ENCODE measurements around the gene CPA2.
"Not testable (repeated sequence)": the region's sequence is repeated elsewhere in the genome, so short reads cannot be mapped to it uniquely, and the experiment has no call there.

Gene CPA2

GRCh38 chr7:130224210-130224609 is 42.5 kb upstream of the CPA2 start:
- Mint-ChIP-seq H3K4me1 (peaks cover 30% of the 10 kb centered on the region), H3K9me3 (peaks cover 6% of the 10 kb centered on the region), H3K36me3 (ENCODE audit: low read depth) (no peaks in the 10 kb centered on the region), H3K27ac (peak overlapping the region in 2 of 3 experiments; percentile 57 to 79), H3K27me3 (ENCODE audit: low read depth) (peaks cover 3% of the 10 kb centered on the region), H3K4me3 (no peak overlapping the region)
- no peak for TF ChIP-seq CTCF (IDR thresholded peaks at IDR 0.05; ENCODE audit: unreplicated experiment in 3 of 3)

- Mint-ChIP-seq H3K4me1 (peaks cover 31% of the 10 kb centered on the region), H3K27ac (peak overlapping the region in 1 of 3 experiments; percentile 58)
- H3K4me3 Mint-ChIP-seq; H3K36me3 Mint-ChIP-seq (ENCODE audit: low read depth); H3K27me3 Mint-ChIP-seq (ENCODE audit: low read depth); H3K9me3 Mint-ChIP-seq: not testable (repeated sequence)
Observed at GRCh38 chr7:130224923-130225322, 41.7 kb upstream of the CPA2 start.

- H3K27me3 Mint-ChIP-seq (ENCODE audit: low read depth) = peaks cover 3% of the 10 kb centered on the region
- peaks cover 33% of the 10 kb centered on the region for H3K4me1 Mint-ChIP-seq
- peaks cover 7% of the 10 kb centered on the region for H3K36me3 Mint-ChIP-seq (ENCODE audit: low read depth)
- H3K4me3 Mint-ChIP-seq = no peak overlapping the region
- H3K9me3 Mint-ChIP-seq = peaks cover 11% of the 10 kb centered on the region
- TF ChIP-seq CTCF (IDR thresholded peaks at IDR 0.05; ENCODE audit: unreplicated experiment in 3 of 3) = no peak
- peak overlapping the region; percentile 34 to 69 (median 46) for H3K27ac Mint-ChIP-seq
Observed at GRCh38 chr7:130226333-130226732, 40.3 kb upstream of the CPA2 start.

- no peak for TF ChIP-seq CTCF (IDR thresholded peaks at IDR 0.05; ENCODE audit: unreplicated experiment in 3 of 3)
- Mint-ChIP-seq H3K27me3 (ENCODE audit: low read depth) (peaks cover 3% of the 10 kb centered on the region), H3K36me3 (ENCODE audit: low read depth) (peaks cover 7% of the 10 kb centered on the region), H3K27ac (peak overlapping the region; percentile 81 to 86 (median 86)), H3K4me1 (peaks cover 41% of the 10 kb centered on the region), H3K4me3 (no peak overlapping the region), H3K9me3 (peaks cover 14% of the 10 kb centered on the region)
Observed at GRCh38 chr7:130227883-130228575, 38.6 kb upstream of the CPA2 start.

- Mint-ChIP-seq H3K27ac (peak overlapping the region; percentile 81 to 86 (median 86)), H3K36me3 (ENCODE audit: low read depth) (peaks cover 7% of the 10 kb centered on the region), H3K27me3 (ENCODE audit: low read depth) (peaks cover 3% of the 10 kb centered on the region), H3K9me3 (peaks cover 10% of the 10 kb centered on the region), H3K4me3 (no peak overlapping the region), H3K4me1 (peaks cover 41% of the 10 kb centered on the region)
- TF ChIP-seq CTCF (IDR thresholded peaks at IDR 0.05; ENCODE audit: unreplicated experiment in 3 of 3) = no peak
Observed at GRCh38 chr7:130228840-130229502, 37.7 kb upstream of the CPA2 start.

- not testable (repeated sequence) for H3K36me3 Mint-ChIP-seq (ENCODE audit: low read depth); H3K4me3 Mint-ChIP-seq; H3K27me3 Mint-ChIP-seq (ENCODE audit: low read depth)
- Mint-ChIP-seq H3K4me1 (peaks cover 47% of the 10 kb centered on the region), H3K27ac (peak overlapping the region in 1 of 3 experiments; percentile 86), H3K9me3 (peaks cover 10% of the 10 kb centered on the region)
Observed at GRCh38 chr7:130229981-130230380, 36.7 kb upstream of the CPA2 start.

GRCh38 chr7:130231792-130232191 is 34.9 kb upstream of the CPA2 start:
- H3K36me3 Mint-ChIP-seq (ENCODE audit: low read depth) = peaks cover 7% of the 10 kb centered on the region
- no peaks in the 10 kb centered on the region for H3K27me3 Mint-ChIP-seq (ENCODE audit: low read depth)
- TF ChIP-seq CTCF (IDR thresholded peaks at IDR 0.05; ENCODE audit: unreplicated experiment in 3 of 3) = no peak
- H3K9me3 Mint-ChIP-seq = peaks cover 10% of the 10 kb centered on the region
- H3K27ac Mint-ChIP-seq = peak overlapping the region in 2 of 3 experiments; percentile 53 to 74
- H3K4me3 Mint-ChIP-seq = no peak overlapping the region
- peaks cover 53% of the 10 kb centered on the region for H3K4me1 Mint-ChIP-seq

Data from nephron (organoid).